AG10803 (cell line): ENCODE data around the gene CLCA1.
"Not testable (repeated sequence)": the region's sequence is repeated elsewhere in the genome, so short reads cannot be mapped to it uniquely, and the experiment has no call there.

ENCODE experiments used
- DNase-seq: peaks from one replicate; pipeline ENCODE4 v3.0.0; 2010; ENCODE audit warnings: low read depth
- H3K4me3 ChIP-seq: 2 replicates; pipeline ENCODE4 v1.5.1; 2011; ENCODE audit warnings: mild to moderate bottlenecking, low read length, control low read depth
- TF ChIP-seq, protein P1 (sequence below): conservative IDR thresholded peaks from 2 replicates; pipeline ENCODE4 v1.5.1; 2011; ENCODE audit warnings: mild to moderate bottlenecking, low read length, control low read depth, inconsistent platforms

The CLCA1 gene

GRCh38 chr1:86502125-86502646 lies 33.5 kb downstream of the CLCA1 start:
- DNase-seq, H3K4me3 ChIP-seq: not testable (repeated sequence)
- TF ChIP-seq, protein P1, sequence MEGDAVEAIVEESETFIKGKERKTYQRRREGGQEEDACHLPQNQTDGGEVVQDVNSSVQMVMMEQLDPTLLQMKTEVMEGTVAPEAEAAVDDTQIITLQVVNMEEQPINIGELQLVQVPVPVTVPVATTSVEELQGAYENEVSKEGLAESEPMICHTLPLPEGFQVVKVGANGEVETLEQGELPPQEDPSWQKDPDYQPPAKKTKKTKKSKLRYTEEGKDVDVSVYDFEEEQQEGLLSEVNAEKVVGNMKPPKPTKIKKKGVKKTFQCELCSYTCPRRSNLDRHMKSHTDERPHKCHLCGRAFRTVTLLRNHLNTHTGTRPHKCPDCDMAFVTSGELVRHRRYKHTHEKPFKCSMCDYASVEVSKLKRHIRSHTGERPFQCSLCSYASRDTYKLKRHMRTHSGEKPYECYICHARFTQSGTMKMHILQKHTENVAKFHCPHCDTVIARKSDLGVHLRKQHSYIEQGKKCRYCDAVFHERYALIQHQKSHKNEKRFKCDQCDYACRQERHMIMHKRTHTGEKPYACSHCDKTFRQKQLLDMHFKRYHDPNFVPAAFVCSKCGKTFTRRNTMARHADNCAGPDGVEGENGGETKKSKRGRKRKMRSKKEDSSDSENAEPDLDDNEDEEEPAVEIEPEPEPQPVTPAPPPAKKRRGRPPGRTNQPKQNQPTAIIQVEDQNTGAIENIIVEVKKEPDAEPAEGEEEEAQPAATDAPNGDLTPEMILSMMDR, result peak; percentile 39

DNA sequence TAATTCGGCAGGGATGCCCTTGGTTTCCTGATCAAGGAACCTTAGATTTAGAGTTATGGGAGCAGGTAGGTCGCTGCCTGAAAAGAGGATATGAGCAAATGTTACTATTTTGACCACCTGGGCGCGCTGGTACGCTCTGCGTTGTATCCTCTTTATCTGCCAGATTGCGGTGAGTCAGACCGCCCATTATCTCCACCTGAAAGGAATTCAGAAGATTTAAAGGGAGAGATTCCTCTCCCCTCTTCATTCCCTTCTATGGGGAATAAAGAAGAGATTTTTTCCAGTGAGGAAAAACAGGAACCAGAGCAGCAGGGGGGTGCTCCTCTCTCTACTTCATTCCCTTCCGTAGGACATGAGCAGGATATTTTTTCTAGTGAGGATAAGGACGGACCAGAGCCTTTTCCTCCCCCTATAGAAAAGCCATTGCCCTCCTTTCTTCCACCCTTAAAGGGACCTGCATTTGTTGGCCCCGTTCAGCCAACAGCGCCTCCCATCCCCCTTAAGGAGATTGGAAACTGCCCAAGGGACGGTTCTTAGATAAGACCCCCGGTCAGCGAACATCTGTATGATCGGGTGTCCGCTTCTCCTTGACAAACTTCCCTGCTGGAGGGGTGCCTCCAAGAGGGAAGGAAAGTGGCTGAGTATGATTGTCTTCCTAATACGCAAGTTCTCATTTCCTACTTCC lies 34.1 kb downstream of the CLCA1 start:
- TF ChIP-seq, protein P1, result no peak
- DNase-seq, result no peak
- H3K4me3 ChIP-seq, result no peak overlapping the region

- no peak overlapping the region for H3K4me3 ChIP-seq
- TF ChIP-seq, protein P1, result no peak
- DNase-seq, result no peak
Measured at GRCh38 chr1:86503406-86504136, 34.8 kb downstream of the CLCA1 start.

DNA sequence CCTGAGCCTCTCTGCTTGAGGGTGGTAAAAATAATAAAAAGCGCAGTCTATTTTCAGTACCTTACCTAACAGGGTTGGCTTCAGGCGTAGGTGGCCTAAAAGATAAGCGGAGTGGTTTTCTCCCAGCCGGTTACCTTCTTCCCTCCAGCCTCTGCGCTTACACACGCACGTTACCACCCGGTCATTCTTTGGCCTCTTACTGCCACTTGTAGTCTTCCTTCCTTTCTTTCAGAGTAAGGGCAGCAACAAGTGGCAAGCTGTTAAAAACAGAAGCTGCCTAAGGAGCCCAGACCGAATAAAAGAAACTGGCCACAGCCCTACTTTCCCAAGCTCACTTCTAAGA lies 35.4 kb downstream of the CLCA1 start:
- no peak for DNase-seq
- H3K4me3 ChIP-seq, result no peak overlapping the region
- TF ChIP-seq, protein P1, result no peak

- TF ChIP-seq, protein P1, result no peak
- H3K4me3 ChIP-seq, result no peak overlapping the region
- peak; percentile 52 for DNase-seq
Measured at GRCh38 chr1:86504895-86505563, 36.3 kb downstream of the CLCA1 start.

GRCh38 chr1:86505564-86505902 lies 36.8 kb downstream of the CLCA1 start:
- TF ChIP-seq, protein P1, result no peak
- DNase-seq, result no peak
- H3K4me3 ChIP-seq, result no peak overlapping the region
